Measurements from ENCODE around the gene SLCO2B1. TPM values are rescaled to one million over a fixed set of nuclear protein-coding genes. Genes with fewer than 3 reads are reported as not detected.

Gene SLCO2B1
- total RNA-seq, 4 donors from 2014 or later: 50.4 to 160 (median 66.3) TPM

DNA sequence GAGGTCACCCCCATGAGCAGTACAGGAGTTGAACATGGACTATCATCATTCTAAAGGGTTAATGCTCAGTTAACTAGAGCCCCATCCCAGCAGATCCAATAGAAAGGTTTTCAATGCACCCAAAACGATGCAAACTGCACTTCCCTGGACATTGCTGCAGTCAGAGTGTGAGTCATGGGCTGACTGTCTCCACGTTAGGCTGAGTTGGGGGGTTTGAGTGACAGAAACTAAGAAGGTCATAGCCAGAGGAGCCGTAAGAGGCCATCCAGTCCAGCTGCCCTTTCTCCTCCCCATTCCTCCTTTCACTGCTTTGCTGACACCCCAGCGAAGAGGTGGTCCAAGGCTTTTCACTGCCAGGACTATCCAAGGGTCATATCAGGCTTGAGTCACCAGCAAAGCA lies 43.7 kb upstream of the SLCO2B1 start:
- TF ChIP-seq EP300 (IDR thresholded peaks at IDR 0.05) (no peak), POLR2A (IDR thresholded peaks at IDR 0.05) (no peak)
- TF ChIP-seq, protein P1, sequence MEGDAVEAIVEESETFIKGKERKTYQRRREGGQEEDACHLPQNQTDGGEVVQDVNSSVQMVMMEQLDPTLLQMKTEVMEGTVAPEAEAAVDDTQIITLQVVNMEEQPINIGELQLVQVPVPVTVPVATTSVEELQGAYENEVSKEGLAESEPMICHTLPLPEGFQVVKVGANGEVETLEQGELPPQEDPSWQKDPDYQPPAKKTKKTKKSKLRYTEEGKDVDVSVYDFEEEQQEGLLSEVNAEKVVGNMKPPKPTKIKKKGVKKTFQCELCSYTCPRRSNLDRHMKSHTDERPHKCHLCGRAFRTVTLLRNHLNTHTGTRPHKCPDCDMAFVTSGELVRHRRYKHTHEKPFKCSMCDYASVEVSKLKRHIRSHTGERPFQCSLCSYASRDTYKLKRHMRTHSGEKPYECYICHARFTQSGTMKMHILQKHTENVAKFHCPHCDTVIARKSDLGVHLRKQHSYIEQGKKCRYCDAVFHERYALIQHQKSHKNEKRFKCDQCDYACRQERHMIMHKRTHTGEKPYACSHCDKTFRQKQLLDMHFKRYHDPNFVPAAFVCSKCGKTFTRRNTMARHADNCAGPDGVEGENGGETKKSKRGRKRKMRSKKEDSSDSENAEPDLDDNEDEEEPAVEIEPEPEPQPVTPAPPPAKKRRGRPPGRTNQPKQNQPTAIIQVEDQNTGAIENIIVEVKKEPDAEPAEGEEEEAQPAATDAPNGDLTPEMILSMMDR (IDR thresholded peaks at IDR 0.05): no peak
- 40 to 48% methylated on average over 4 of the region's 4 CpGs for WGBS, 2 donors
- no peak overlapping the region for H3K27ac ChIP-seq

DNA sequence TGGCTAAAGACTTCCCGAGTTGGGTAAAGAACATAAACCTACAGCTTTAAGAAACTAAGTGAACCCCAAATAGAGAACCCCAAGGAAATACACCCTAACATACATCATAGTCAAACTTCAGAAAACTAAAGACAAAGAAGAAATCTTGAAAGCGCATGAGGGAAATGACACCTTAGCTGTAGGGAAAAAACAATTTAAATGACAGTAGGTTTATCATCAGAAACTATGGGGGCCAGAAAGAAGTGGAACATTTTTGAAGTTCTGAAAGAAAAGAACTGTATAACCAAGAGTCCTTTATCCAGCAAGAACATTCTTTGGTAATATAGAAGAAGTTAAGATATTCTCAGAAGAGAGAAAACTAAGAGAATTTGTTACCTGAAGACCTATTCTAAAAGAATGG lies 38.7 kb upstream of the SLCO2B1 start:
- TF ChIP-seq, protein P1 (IDR thresholded peaks at IDR 0.05): no peak
- TF ChIP-seq EP300 (IDR thresholded peaks at IDR 0.05) (no peak), POLR2A (IDR thresholded peaks at IDR 0.05) (no peak)
- Histone ChIP-seq H3K9me3 (peaks cover 0 to 55% (median 0%) of the 10 kb centered on the region in 4 donors), H3K27me3 (no peaks in the 10 kb centered on the region), H3K27ac (no peak overlapping the region), H3K4me3 (no peak overlapping the region), H3K36me3 (no peaks in the 10 kb centered on the region), H3K4me1 (no peaks in the 10 kb centered on the region)
- 88 to 93% methylated on average over 2 of the region's 2 CpGs for WGBS, 2 donors
- DNase-seq (ENCODE audit: low spot score in 2 of 2): no peak

More for the DNA sequence above, 43.7 kb upstream of the SLCO2B1 start:
- no peaks in the 10 kb centered on the region for H3K36me3 ChIP-seq
- no peaks in the 10 kb centered on the region for H3K27me3 ChIP-seq
- DNase-seq (ENCODE audit: low spot score in 2 of 2): no peak
- H3K4me3 ChIP-seq: no peak overlapping the region
- peaks cover 0 to 24% (median 2%) of the 10 kb centered on the region in 4 donors for H3K9me3 ChIP-seq
- H3K4me1 ChIP-seq: no peaks in the 10 kb centered on the region

DNA sequence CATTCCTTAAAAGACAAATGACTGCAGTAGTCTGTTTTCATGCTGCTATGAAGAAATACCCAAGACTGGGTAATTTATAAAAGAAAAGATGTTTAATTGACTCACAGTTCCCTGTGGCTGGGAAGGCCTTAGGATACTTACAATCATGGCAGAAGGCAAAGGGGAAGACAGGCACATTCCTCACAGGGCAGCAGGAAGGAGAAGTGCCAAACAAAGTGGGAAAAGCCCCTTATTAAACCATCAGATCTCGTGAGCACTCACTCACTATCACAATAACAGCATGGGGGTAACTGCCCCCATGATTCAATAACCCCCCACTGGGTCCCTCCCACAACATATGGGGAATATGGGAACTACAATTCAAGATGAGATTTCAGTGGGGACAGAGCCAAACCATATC lies 37.9 kb upstream of the SLCO2B1 start:
- Histone ChIP-seq H3K36me3 (no peaks in the 10 kb centered on the region), H3K4me3 (no peak overlapping the region), H3K27me3 (no peaks in the 10 kb centered on the region), H3K27ac (no peak overlapping the region), H3K4me1 (no peaks in the 10 kb centered on the region), H3K9me3 (peaks cover 0 to 55% (median 0%) of the 10 kb centered on the region in 4 donors)
- DNase-seq (ENCODE audit: low spot score in 2 of 2): no peak
- TF ChIP-seq, protein P1 (IDR thresholded peaks at IDR 0.05): no peak
- TF ChIP-seq POLR2A (IDR thresholded peaks at IDR 0.05) (no peak), EP300 (IDR thresholded peaks at IDR 0.05) (no peak)
- WGBS, 2 donors: 5 to 21% methylated on average over 1 of the region's 1 CpG

DNA sequence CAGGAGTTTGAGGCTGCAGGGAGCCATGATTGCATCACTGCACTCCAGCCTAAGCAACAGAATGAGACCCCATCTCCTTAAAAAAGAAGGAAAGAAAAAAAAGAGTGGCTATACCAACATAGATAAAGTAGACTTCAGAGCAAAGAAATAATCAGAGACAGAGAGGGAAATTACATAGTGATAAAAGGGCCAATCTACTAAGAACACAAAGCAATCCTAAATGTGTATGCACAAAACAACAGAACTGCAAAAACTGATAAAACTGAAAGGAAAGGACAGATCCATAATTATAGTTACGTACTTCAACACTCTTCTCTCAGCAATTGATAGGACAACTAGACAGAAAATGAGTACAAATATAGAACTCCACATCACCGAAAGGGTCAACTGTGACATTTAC lies 36.4 kb upstream of the SLCO2B1 start:
- Histone ChIP-seq H3K36me3 (no peaks in the 10 kb centered on the region), H3K4me1 (no peaks in the 10 kb centered on the region), H3K27me3 (no peaks in the 10 kb centered on the region), H3K9me3 (peaks cover 0 to 65% (median 0%) of the 10 kb centered on the region in 4 donors), H3K27ac (no peak overlapping the region), H3K4me3 (no peak overlapping the region)
- TF ChIP-seq, protein P1 (IDR thresholded peaks at IDR 0.05): no peak
- WGBS, 2 donors: 97 to 98% methylated on average over 2 of the region's 2 CpGs
- DNase-seq (ENCODE audit: low spot score in 2 of 2): no peak

DNA sequence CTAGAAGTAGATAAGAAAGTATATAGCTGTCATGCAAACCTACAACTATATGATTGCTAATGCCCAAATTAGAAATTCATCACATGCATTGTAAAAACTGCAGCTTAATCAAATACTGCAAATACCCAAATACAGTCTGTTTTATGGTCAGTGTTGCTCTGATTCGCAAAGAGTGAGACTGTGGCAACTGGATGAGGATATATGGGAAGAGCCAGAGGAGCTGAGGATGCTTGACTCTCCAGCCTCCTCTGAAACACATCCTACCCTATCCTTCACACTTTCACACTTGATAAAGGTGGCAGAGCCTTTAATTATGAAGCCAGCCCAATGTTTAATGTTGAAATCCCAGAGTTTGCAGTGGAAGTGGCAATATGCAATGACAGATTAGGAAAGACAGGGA lies 32.3 kb upstream of the SLCO2B1 start:
- Histone ChIP-seq H3K27me3 (no peaks in the 10 kb centered on the region), H3K9me3 (peaks cover 0 to 33% (median 0%) of the 10 kb centered on the region in 4 donors), H3K4me3 (no peak overlapping the region), H3K4me1 (no peaks in the 10 kb centered on the region), H3K27ac (no peak overlapping the region), H3K36me3 (no peaks in the 10 kb centered on the region)
- TF ChIP-seq, protein P1 (IDR thresholded peaks at IDR 0.05): no peak
- TF ChIP-seq EP300 (IDR thresholded peaks at IDR 0.05): no peak
- no peak for TF ChIP-seq POLR2A (IDR thresholded peaks at IDR 0.05)
- WGBS, 2 donors: 0 to 50% methylated on average over 1 of the region's 1 CpG
- no peak for DNase-seq (ENCODE audit: low spot score in 2 of 2)

Data from tibial nerve (tissue), 4 donors.